GM21723 (cell line): Measurements from ENCODE around the gene VAMP5.

Experiments
- ATAC-seq: cut with Tn5 transposase; IDR thresholded peaks from one replicate; pipeline ENCODE4 v1.9.1; 2021; ENCODE audit warnings: mild to moderate bottlenecking, moderate library complexity; ENCODE audit not compliant: unreplicated experiment

The VAMP5 gene

DNA sequence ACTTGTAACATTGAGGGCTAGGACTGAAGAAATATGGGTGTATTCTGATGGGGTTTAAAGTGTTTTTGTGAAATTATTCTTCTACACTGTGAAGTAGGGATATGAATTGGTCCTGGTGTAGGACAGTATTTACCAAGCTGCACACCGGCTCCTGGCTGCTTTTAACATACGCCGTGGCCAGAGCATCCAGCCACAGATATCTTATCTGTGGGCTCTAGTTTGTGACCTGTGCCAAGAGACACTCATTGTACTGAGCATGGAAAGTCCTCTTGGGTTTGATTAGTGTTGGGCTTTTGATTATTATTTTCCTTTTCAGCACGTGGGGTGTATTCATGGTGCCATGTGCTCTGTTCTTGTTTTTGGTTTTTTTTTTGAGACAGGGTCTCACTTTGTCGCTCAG is 39.8 kb downstream of the VAMP5 start:
- no peak for ATAC-seq

- ATAC-seq = no peak
Observed at GRCh38 chr2:85628658-85629057, 44.4 kb downstream of the VAMP5 start.

- ATAC-seq = no peak
Observed at GRCh38 chr2:85631316-85631715, 47.1 kb downstream of the VAMP5 start.

GRCh38 chr2:85635011-85635410 is 50.8 kb downstream of the VAMP5 start:
- ATAC-seq = no peak

DNA sequence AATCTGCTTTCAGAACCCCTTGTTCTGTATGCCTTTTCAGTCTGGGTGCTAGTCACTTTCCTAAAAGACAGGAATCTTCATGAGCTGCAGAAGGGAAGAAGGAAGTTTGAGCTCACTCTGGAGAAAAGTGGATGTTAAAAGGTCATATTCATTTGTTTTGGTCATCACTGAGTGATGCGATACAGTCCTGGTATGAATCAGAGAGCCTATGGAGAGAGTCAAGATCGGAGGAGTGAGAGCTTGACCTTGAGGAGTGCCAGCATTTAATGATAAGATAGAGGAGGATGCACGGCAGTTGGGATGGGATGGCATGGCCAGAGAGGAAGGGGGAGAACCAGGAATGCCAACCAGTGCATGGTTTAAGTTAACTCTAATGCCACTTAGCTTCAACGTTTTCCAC is 51.4 kb downstream of the VAMP5 start:
- ATAC-seq = no peak

DNA sequence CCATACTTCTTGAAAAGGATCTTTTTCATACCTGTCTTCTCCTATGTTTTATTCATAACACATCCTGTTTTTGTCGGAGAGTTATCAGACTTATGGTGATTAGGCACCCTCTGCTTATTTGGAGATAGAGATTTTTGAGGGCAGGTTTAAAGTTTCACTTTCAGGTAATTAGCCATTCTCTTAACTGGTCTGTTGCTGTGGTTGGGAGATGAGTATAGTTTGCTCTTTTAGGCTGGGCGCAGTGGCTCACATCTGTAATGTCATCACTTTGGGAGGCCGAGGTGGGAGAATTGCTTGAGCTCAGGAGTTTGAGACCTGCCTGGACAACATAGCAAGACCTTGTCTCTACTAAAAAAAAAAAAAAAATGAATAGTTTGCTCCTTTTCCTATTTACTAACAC is 58.5 kb downstream of the VAMP5 start:
- ATAC-seq = no peak
